ENCODE measurements around the gene ACSS1.

- TF ChIP-seq PATZ1 (CRISPR knock-in tag; IDR thresholded peaks at IDR 0.05; ENCODE audit: borderline replicate concordance): no peak
- no peak for TF ChIP-seq RARB (CRISPR knock-in tag; IDR thresholded peaks at IDR 0.05)
- no peak for TF ChIP-seq ZFP3 (CRISPR knock-in tag; IDR thresholded peaks at IDR 0.05)
- TF ChIP-seq, protein P1, sequence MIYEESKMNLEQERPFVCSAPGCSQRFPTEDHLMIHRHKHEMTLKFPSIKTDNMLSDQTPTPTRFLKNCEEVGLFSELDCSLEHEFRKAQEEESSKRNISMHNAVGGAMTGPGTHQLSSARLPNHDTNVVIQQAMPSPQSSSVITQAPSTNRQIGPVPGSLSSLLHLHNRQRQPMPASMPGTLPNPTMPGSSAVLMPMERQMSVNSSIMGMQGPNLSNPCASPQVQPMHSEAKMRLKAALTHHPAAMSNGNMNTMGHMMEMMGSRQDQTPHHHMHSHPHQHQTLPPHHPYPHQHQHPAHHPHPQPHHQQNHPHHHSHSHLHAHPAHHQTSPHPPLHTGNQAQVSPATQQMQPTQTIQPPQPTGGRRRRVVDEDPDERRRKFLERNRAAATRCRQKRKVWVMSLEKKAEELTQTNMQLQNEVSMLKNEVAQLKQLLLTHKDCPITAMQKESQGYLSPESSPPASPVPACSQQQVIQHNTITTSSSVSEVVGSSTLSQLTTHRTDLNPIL (CRISPR knock-in tag; IDR thresholded peaks at IDR 0.05; ENCODE audit: low read depth): no peak
- no peak for TF ChIP-seq CSDC2 (CRISPR knock-in tag; IDR thresholded peaks at IDR 0.05)
- no peak for TF ChIP-seq ZFP30 (CRISPR knock-in tag; IDR thresholded peaks at IDR 0.05)
- no peak for TF ChIP-seq GLIS3 (CRISPR knock-in tag; IDR thresholded peaks at IDR 0.05)
- no peak for TF ChIP-seq ARNTL (CRISPR knock-in tag; IDR thresholded peaks at IDR 0.05; ENCODE audit: borderline replicate concordance, low read depth)
- TF ChIP-seq TCF4 (CRISPR knock-in tag; IDR thresholded peaks at IDR 0.05; ENCODE audit: borderline replicate concordance): no peak
- no peak for TF ChIP-seq OSR1 (CRISPR knock-in tag; IDR thresholded peaks at IDR 0.05)
- no peak for TF ChIP-seq PPARA (CRISPR knock-in tag; IDR thresholded peaks at IDR 0.05; ENCODE audit: borderline replicate concordance)
Observed at GRCh38 chr20:24981282-24981681, 76.7 kb downstream of the ACSS1 start.

Measured in SK-N-SH treated with all-trans-retinoic acid at 6 μM for 48 hours (cell line).